B cell (primary cell): ENCODE results near the gene ANKRD9. TPM values are rescaled to one million over a fixed set of nuclear protein-coding genes. Genes with fewer than 3 reads are reported as not detected.
A peak's percentile ranks its signal among the peaks of the same experiment; 100 is the strongest.
"Not testable (repeated sequence)": the region's sequence is repeated elsewhere in the genome, so short reads cannot be mapped to it uniquely, and the experiment has no call there.

Experiments
- ATAC-seq: fragments of 200-7000 bp; cut with Tn5 transposase; one replicate; pipeline ENCODE4 v1.10.0; 2021; ENCODE audit warnings: low read depth, mild to moderate bottlenecking, moderate number of reproducible peaks, moderate library complexity
- CTCF ChIA-PET: fragments of 350-600 bp; sonication (Branson Sonifier 250); formaldehyde crosslinking; loops from one replicate; lab custom pipeline; 2021; ENCODE audit warnings: antibody characterized with exemption, inconsistent platforms; lab: Charles Lee
- POLR2A ChIA-PET: fragments of 350-600 bp; sonication (Branson Sonifier 250); formaldehyde crosslinking; loops from one replicate; lab custom pipeline; 2021; ENCODE audit warnings: antibody characterized with exemption; lab: Charles Lee
- DNase-seq: peaks from one replicate; pipeline ENCODE4 v3.0.0; 2013
- H2AFZ ChIP-seq: 2 replicates; pipeline ENCODE4 v1.6.1; 2012; ENCODE audit warnings: mild to moderate bottlenecking, low read depth, low read length; ENCODE audit not compliant: insufficient read depth, poor library complexity, severe bottlenecking
- H3K27ac ChIP-seq, 2 donors: 1 replicate in 1 of 2; 2 replicates in 1 of 2; pipeline ENCODE4 v1.5.1; 2012 to 2013; ENCODE audit warnings: low read length in 2 of 2, mild to moderate bottlenecking in 2 of 2, moderate library complexity in 1 of 2
- H3K27me3 ChIP-seq, 4 experiments: fragments of 200-600 bp in 1 of 4; sonication (generic) in 1 of 4; replicated peaks in 1 of 4; 1 replicate in 2 of 4; 2 replicates in 2 of 4; pipeline versions ENCODE4 v1.6.1 to v1.7.0; 2013 to 2016; ENCODE audit warnings: low read length in 3 of 4, mild to moderate bottlenecking in 2 of 4, mixed read lengths in 1 of 4, moderate library complexity in 1 of 4; ENCODE audit not compliant: insufficient read depth in 4 of 4, control insufficient read depth in 3 of 4; ENCODE audit errors: control extremely low read depth in 1 of 4
- H3K36me3 ChIP-seq, 2 experiments: replicated peaks in 1 of 2; 1 replicate in 1 of 2; 2 replicates in 1 of 2; pipeline versions ENCODE4 v1.6.1 to v1.7.1; 2013; ENCODE audit warnings: low read length in 1 of 2; ENCODE audit not compliant: insufficient read depth in 2 of 2, control insufficient read depth in 1 of 2; ENCODE audit errors: control extremely low read depth in 1 of 2, extremely low read depth in 1 of 2
- H3K4me1 ChIP-seq, 2 donors: fragments of 200-600 bp in 1 of 2; sonication (generic) in 1 of 2; 1 replicate in 1 of 2; 2 replicates in 1 of 2; pipeline versions ENCODE4 v1.5.1 to v1.6.1; 2013 to 2017; ENCODE audit warnings: low read length in 2 of 2; ENCODE audit not compliant: control insufficient read depth in 2 of 2, insufficient read depth in 2 of 2
- H3K4me2 ChIP-seq: replicated peaks from 2 replicates; pipeline ENCODE3; 2012; ENCODE audit warnings: mild to moderate bottlenecking, low read depth, low read length; ENCODE audit not compliant: poor library complexity, severe bottlenecking
- H3K4me3 ChIP-seq, 5 experiments: fragments of 200-600 bp in 1 of 5; sonication (generic) in 1 of 5; 1 replicate in 3 of 5; 2 replicates in 2 of 5; pipeline versions ENCODE4 v1.5.1 to v1.7.0; 2011 to 2016; ENCODE audit warnings: low read length in 4 of 5, mild to moderate bottlenecking in 4 of 5, low read depth in 2 of 5, control low read depth in 1 of 5, moderate library complexity in 1 of 5; ENCODE audit not compliant: insufficient read depth in 1 of 5; ENCODE audit errors: control extremely low read depth in 1 of 5, extremely low read depth in 1 of 5
- H3K79me2 ChIP-seq: fragments of 200-600 bp; sonication (generic); one replicate; pipeline ENCODE4 v1.6.0; 2016; ENCODE audit warnings: low read length; ENCODE audit not compliant: control insufficient read depth, insufficient read depth
- H3K9ac ChIP-seq: fragments of 200-600 bp; sonication (generic); 2 replicates; pipeline ENCODE4 v1.6.1; 2017; ENCODE audit warnings: mild to moderate bottlenecking, low read length, moderate library complexity
- H3K9me3 ChIP-seq, 3 donors: one replicate each; pipeline versions ENCODE4 v1.6.1 to v1.7.1; 2013; ENCODE audit warnings: low read length in 2 of 3; ENCODE audit not compliant: control insufficient read depth in 2 of 3, insufficient read depth in 1 of 3; ENCODE audit errors: control extremely low read depth in 1 of 3
- H4K20me1 ChIP-seq: 2 replicates; pipeline ENCODE4 v1.6.0; 2012; ENCODE audit warnings: mild to moderate bottlenecking, low read length; ENCODE audit not compliant: insufficient read depth, control insufficient read depth, poor library complexity, severe bottlenecking
- H3K27ac Mint-ChIP-seq: one replicate; pipeline ENCODE4 v1.8.0; 2021; ENCODE audit warnings: mixed read lengths
- H3K27me3 Mint-ChIP-seq: one replicate; pipeline ENCODE4 v1.8.0; 2021; ENCODE audit warnings: mixed read lengths
- H3K4me1 Mint-ChIP-seq: one replicate; pipeline ENCODE4 v1.8.0; 2021; ENCODE audit warnings: mixed read lengths
- H3K4me3 Mint-ChIP-seq: one replicate; pipeline ENCODE4 v1.8.0; 2021; ENCODE audit warnings: mixed read lengths
- H3K9me3 Mint-ChIP-seq: one replicate; pipeline ENCODE4 v1.8.0; 2022; ENCODE audit warnings: mixed read lengths; ENCODE audit not compliant: insufficient read depth
- CTCF ChIP-seq: fragments of 200-600 bp; IDR thresholded peaks from one replicate; pipeline ENCODE4 v1.8.0; 2022; ENCODE audit warnings: antibody characterized with exemption, mild to moderate bottlenecking
- EZH2 ChIP-seq: IDR thresholded peaks from 2 replicates; pipeline ENCODE4 v1.6.1; 2012; ENCODE audit warnings: borderline replicate concordance, low read depth, mild to moderate bottlenecking, moderate library complexity, low read length; ENCODE audit not compliant: insufficient read depth, poor library complexity, severe bottlenecking
- WGBS: methylation state at CpG from one replicate; pipeline ENCODE4 v1.1.5; 2013; ENCODE audit warnings: missing lambda C conversion rate; ENCODE audit not compliant: insufficient coverage; 5-methylcytosine and 5-hydroxymethylcytosine counted together
- intact Hi-C: fragments of 100-400 bp; cut with micrococcal nuclease; formaldehyde crosslinking; loops from one replicate; pipeline ENCODE4 v1.10.0; 2022
- polyA plus RNA-seq: library from polyadenylated mRNA; depleted of rRNA; stranded (reverse); fragments of >200 nt; gene quantifications from 2 replicates; pipeline ENCODE4 v1.2.3, GENCODE V29; 2012
- total RNA-seq, 2 donors: library from RNA; stranded (reverse); fragments of 120-200 nt in 1 of 2; gene quantifications; 1 replicate in 1 of 2; 2 replicates in 1 of 2; pipeline versions ENCODE4 v1.2.3 to v1.2.4, GENCODE V29; 2013 to 2022

Gene ANKRD9
- total and polyA plus RNA-seq, 2 donors (not counting 1 experiment from before 2014, with no cell fraction given): 1.4 to 1.5 TPM

GRCh38 chr14:102523200-102523568, 13.6 kb upstream of the ANKRD9 start:
- peak overlapping the region; percentile 79 for H2AFZ ChIP-seq
- H3K4me1 ChIP-seq: peaks cover 10 to 27% of the 10 kb centered on the region in 2 donors
- H3K27me3 Mint-ChIP-seq: peaks cover 2% of the 10 kb centered on the region
- DNase-seq: no peak
- peak overlapping the region; percentile 91 for H3K4me2 ChIP-seq
- no peaks in the 10 kb centered on the region for H3K36me3 ChIP-seq
- H4K20me1 ChIP-seq: no peaks in the 10 kb centered on the region
- peaks cover 0 to 3% (median 0%) of the 10 kb centered on the region in 4 experiments for H3K27me3 ChIP-seq
- no peak overlapping the region for H3K27ac ChIP-seq
- POLR2A ChIA-PET: no interaction called here
- H3K4me3 Mint-ChIP-seq: peak overlapping the region; percentile 32
- peaks cover 0 to 2% (median 0%) of the 10 kb centered on the region in 3 donors for H3K9me3 ChIP-seq
- H3K4me1 Mint-ChIP-seq: peaks cover 27% of the 10 kb centered on the region
- no peak for ATAC-seq
- no peaks in the 10 kb centered on the region for H3K9me3 Mint-ChIP-seq
- intact Hi-C loops: loop anchor here (5.0 to 10.0 kb wide), 2 partner anchors 172 to 206 kb away; partner anchors contain the start of gene ZNF839
- TF ChIP-seq CTCF (no peak), EZH2 (no peak)
- H3K27ac Mint-ChIP-seq: peak overlapping the region; percentile 17
- H3K79me2 ChIP-seq: no peaks in the 10 kb centered on the region
- no peak overlapping the region for H3K4me3 ChIP-seq
- no peak overlapping the region for H3K9ac ChIP-seq
- 26% methylated on average over 3 of the region's 3 CpGs for WGBS
- CTCF ChIA-PET: interaction anchor here (0.7 to 3.1 kb wide), 7 partner anchors 9 to 172 kb away, joined by 3 to 32 read pairs (median 5); no protein-coding TSS in a partner anchor

- WGBS: 89% methylated on average over 4 of the region's 5 CpGs
Observed at GRCh38 chr14:102519709-102520108, 10.1 kb upstream of the ANKRD9 start.

More at GRCh38 chr14:102519709-102520108, 10.1 kb upstream of the ANKRD9 start:
- ATAC-seq, H3K27me3 Mint-ChIP-seq, H3K4me3 ChIP-seq, H3K9me3 Mint-ChIP-seq, H3K9me3 ChIP-seq, DNase-seq, H4K20me1 ChIP-seq, H3K79me2 ChIP-seq, H3K36me3 ChIP-seq, H2AFZ ChIP-seq, H3K27ac ChIP-seq, H3K9ac ChIP-seq, POLR2A ChIA-PET, H3K27ac Mint-ChIP-seq, H3K4me3 Mint-ChIP-seq, H3K4me2 ChIP-seq: not testable (repeated sequence)
- intact Hi-C loops: loop anchor here (5.0 to 10.0 kb wide), 3 partner anchors 175 to 557 kb away; partner anchors contain the start of genes DYNC1H1 and ZNF839
- peaks cover 21% of the 10 kb centered on the region for H3K4me1 Mint-ChIP-seq
- Histone ChIP-seq H3K27me3 (peaks cover 0 to 22% (median 3%) of the 10 kb centered on the region in 4 experiments), H3K4me1 (peaks cover 22 to 24% of the 10 kb centered on the region in 2 donors)
- CTCF ChIA-PET: interaction anchor here (0.8 to 7.3 kb wide), 2 partner anchors 75 to 81 kb away, joined by 4 to 118 read pairs; no protein-coding TSS in a partner anchor
